Diencephalon (tissue), 1 donor: Measurements from ENCODE around the gene CAMK2G. TPM values are rescaled to one million over a fixed set of nuclear protein-coding genes. Genes with fewer than 3 reads are reported as not detected.

ENCODE experiments used
- small RNA-seq: library from RNA; depleted of rRNA; stranded (forward); fragments of <200 nt; gene quantifications from one replicate; pipeline ENCODE3, GENCODE V24; 2014
- total RNA-seq: library from RNA; depleted of rRNA; stranded (reverse); fragments of >200 nt; gene quantifications from one replicate; pipeline ENCODE4 v1.2.3, GENCODE V29; 2014

CAMK2G gene
- total RNA-seq = 85.1 TPM

GRCh38 chr10:73874267-73875138 lies at the start of gene CAMK2G:
TSS of gene CAMK2G (minus strand) at chr10:73874555. CDS start at chr10:73874461, 94 bp downstream.

DNA sequence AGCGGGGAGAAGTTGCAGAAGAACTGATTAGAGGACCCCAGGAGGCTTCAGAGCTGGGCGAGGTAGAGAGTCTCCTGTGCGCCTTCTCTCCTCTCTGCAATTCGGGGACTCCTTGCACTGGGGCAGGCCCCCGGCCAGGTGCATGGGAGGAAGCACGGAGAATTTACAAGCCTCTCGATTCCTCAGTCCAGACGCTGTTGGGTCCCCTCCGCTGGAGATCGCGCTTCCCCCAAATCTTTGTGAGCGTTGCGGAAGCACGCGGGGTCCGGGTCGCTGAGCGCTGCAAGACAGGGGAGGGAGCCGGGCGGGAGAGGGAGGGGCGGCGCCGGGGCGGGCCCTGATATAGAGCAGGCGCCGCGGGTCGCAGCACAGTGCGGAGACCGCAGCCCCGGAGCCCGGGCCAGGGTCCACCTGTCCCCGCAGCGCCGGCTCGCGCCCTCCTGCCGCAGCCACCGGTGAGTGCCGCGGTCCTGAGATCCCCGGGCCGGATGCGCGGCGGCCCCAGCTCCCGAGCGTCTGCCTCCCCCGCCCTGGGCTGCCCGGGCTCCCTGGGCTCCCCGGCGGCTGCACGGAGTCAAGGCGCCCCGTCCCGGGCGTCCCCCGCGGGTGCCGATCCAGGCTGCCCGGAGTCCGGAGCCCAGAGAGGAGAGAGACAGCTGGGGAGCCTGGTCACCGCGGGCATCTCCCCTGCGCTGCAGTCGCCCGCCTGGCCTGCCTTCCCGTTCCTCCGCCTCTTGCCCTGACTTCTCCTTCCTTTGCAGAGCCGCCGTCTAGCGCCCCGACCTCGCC lies 36.6 kb upstream of the CAMK2G start, which contains the start of gene PLAU:
TSS of gene PLAU (plus strand) at position 369 of the 789 bp plus-strand sequence. CDS start 424 bp downstream, outside the sequence.

DNA sequence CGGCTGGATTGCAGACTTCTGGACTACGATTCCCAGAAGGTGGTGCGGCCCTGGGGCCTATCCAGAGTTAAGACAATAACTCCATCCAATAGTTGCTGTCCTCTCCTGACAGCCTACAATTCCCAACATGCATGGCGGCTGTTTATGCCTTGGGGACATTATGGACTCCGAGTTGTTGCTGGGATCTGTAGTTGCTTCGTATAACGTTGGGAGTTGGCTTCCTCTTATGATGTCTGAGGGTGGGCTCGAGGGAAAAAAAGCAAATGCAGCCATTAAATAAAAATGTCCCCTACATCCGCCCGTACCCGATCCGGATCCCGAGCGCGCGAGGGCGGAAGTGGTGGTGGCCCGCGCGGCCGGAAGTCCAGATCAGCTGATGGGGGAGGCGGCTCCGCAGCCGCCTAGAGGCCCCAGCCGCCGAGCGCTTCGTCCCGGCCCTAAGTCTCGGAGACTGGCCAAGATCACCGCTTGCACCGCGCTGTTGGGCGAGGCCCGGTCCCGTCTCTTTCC lies 89.1 kb downstream of the CAMK2G start, which contains the start of gene ZSWIM8:
TSS of gene ZSWIM8 (plus strand) at position 396 of the 510 bp plus-strand sequence. CDS start 273 bp downstream, outside the sequence.

GRCh38 chr10:73781879-73782748 lies 92.2 kb downstream of the CAMK2G start, which contains the start of gene CHCHD1:
TSS of gene CHCHD1 (plus strand) at chr10:73782048. CDS start at chr10:73782076, 28 bp downstream.

Small RNA genes lying within 50 kb of the gene (small RNA-seq; reads per million reads assigned to genes)
- gene AC022400.9 = not detected
- gene ZSWIM8-AS1 = not detected

Other genes with a start within 250 kb of the CAMK2G start
- gene MYOZ1, start 233.1 kb downstream of the CAMK2G start, total RNA-seq = 0.46 TPM
- not detected for gene SYNPO2L, start 218.5 kb downstream of the CAMK2G start, total RNA-seq
- gene AGAP5, start 176.4 kb downstream of the CAMK2G start, total RNA-seq = 9.9 TPM
- gene SEC24C, start 130.2 kb downstream of the CAMK2G start, total RNA-seq = 49.6 TPM
- 20.8 TPM for gene CHCHD1, start 92.5 kb downstream of the CAMK2G start, total RNA-seq
- 46.1 TPM for gene ZSWIM8, start 88.9 kb downstream of the CAMK2G start, total RNA-seq
- gene NDST2, start 63.0 kb downstream of the CAMK2G start, total RNA-seq = 17.5 TPM
- gene PLAU, start 36.6 kb upstream of the CAMK2G start, total RNA-seq = 2.1 TPM
- 25.8 TPM for gene VCL, start 123.6 kb upstream of the CAMK2G start, total RNA-seq